H1 (cell line): ENCODE data around the gene RNF224. TPM values are rescaled to one million over a fixed set of nuclear protein-coding genes. Genes with fewer than 3 reads are reported as not detected.

ENCODE experiments used
- ATF2 ChIP-seq: IDR thresholded peaks from 2 replicates; pipeline ENCODE4 v1.6.1; 2012; ENCODE audit warnings: low read length, inconsistent platforms
- ATF3 ChIP-seq: IDR thresholded peaks from 2 replicates; pipeline ENCODE4 v1.6.1; 2011; ENCODE audit warnings: low read depth, mild to moderate bottlenecking, low read length; ENCODE audit not compliant: insufficient read depth
- BCL11A ChIP-seq, 2 experiments: IDR thresholded peaks; one replicate each; pipeline ENCODE4 v1.6.1; 2011; ENCODE audit warnings: low read depth in 2 of 2, low read length in 2 of 2, mild to moderate bottlenecking in 2 of 2
- CHD1 ChIP-seq: IDR thresholded peaks from 2 replicates; pipeline ENCODE4 v1.6.1; 2012; ENCODE audit warnings: low read depth, low read length, improper control_type of control experiment
- HDAC2 ChIP-seq, 2 experiments: fragments of 300-600 bp in 1 of 2; sonication (generic) in 1 of 2; IDR thresholded peaks; 2 replicates each; pipeline ENCODE4 v1.6.1; 2011 to 2012; ENCODE audit warnings: low read depth in 2 of 2, low read length in 2 of 2, mild to moderate bottlenecking in 2 of 2, moderate library complexity in 2 of 2, borderline replicate concordance in 1 of 2, inconsistent platforms in 1 of 2
- JUN ChIP-seq: IDR thresholded peaks from 2 replicates; pipeline ENCODE4 v1.6.1; 2011; ENCODE audit warnings: low read depth, mild to moderate bottlenecking, improper control_type of control experiment, low read length
- JUND ChIP-seq: IDR thresholded peaks from 2 replicates; pipeline ENCODE4 v1.6.1; 2011; ENCODE audit warnings: mild to moderate bottlenecking, improper control_type of control experiment, low read length
- NRF1 ChIP-seq: IDR thresholded peaks from 2 replicates; pipeline ENCODE4 v1.6.1; 2011; ENCODE audit warnings: mild to moderate bottlenecking, low read depth, low read length, improper control_type of control experiment
- PHF8 ChIP-seq: fragments of 200-600 bp; sonication (generic); conservative IDR thresholded peaks from 2 replicates; pipeline ENCODE4 v1.7.1; 2012; ENCODE audit warnings: low read depth, mild to moderate bottlenecking, inconsistent platforms, low read length, moderate library complexity
- RAD21 ChIP-seq, 2 experiments: IDR thresholded peaks in 1 of 2; conservative IDR thresholded peaks in 1 of 2; 2 replicates each; pipeline ENCODE4 v1.6.1; 2011; ENCODE audit warnings: low read depth in 2 of 2, low read length in 2 of 2, improper control_type of control experiment in 1 of 2, inconsistent platforms in 1 of 2, mild to moderate bottlenecking in 1 of 2, moderate library complexity in 1 of 2
- RBBP5 ChIP-seq: IDR thresholded peaks from 2 replicates; pipeline ENCODE4 v1.7.1; 2012; ENCODE audit warnings: low read depth, mild to moderate bottlenecking, inconsistent platforms, low read length, moderate library complexity, borderline replicate concordance
- RNF2 ChIP-seq: fragments of 200-900, 300-1000 bp; sonication (generic); IDR thresholded peaks from 2 replicates; pipeline ENCODE4 v1.7.1; 2016; ENCODE audit warnings: borderline replicate concordance, low read depth, mild to moderate bottlenecking, antibody characterized with exemption, low read length; ENCODE audit not compliant: poor library complexity, severe bottlenecking; ENCODE audit errors: missing control alignments
- SIN3A ChIP-seq, 2 experiments: IDR thresholded peaks in 1 of 2; conservative IDR thresholded peaks in 1 of 2; 2 replicates each; pipeline ENCODE4 v1.6.1; 2011 to 2012; ENCODE audit warnings: low read length in 2 of 2, improper control_type of control experiment in 1 of 2, low read depth in 1 of 2, mild to moderate bottlenecking in 1 of 2
- SIRT6 ChIP-seq: IDR thresholded peaks from one replicate; pipeline ENCODE4 v1.7.1; 2012; ENCODE audit warnings: low read length, inconsistent platforms
- SRF ChIP-seq: IDR thresholded peaks from 2 replicates; pipeline ENCODE4 v1.6.1; 2011; ENCODE audit warnings: mild to moderate bottlenecking, low read depth, low read length, moderate library complexity
- USF2 ChIP-seq: IDR thresholded peaks from 2 replicates; pipeline ENCODE4 v1.6.1; 2011; ENCODE audit warnings: low read length, improper control_type of control experiment
- YY1 ChIP-seq: IDR thresholded peaks from 2 replicates; pipeline ENCODE4 v1.6.1; 2011; ENCODE audit warnings: low read depth, mild to moderate bottlenecking, low read length
- ZNF274 ChIP-seq: IDR thresholded peaks from 2 replicates; pipeline ENCODE4 v1.7.0; 2012; ENCODE audit warnings: low read length, borderline replicate concordance; ENCODE audit errors: extremely low read depth
- polyA plus RNA-seq, 7 experiments: library from polyadenylated mRNA; depleted of rRNA in 3 of 7; stranded (reverse) in 5 of 7; unstranded in 2 of 7; fragments of >200 nt in 5 of 7; fragments of 200-250 nt in 2 of 7; gene quantifications; 1 replicate in 5 of 7; 2 replicates in 1 of 7; 4 replicates in 1 of 7; pipeline versions ENCODE4 v1.2.1 to v1.2.3, GENCODE V29; 2011 to 2013; ENCODE audit warnings: missing spikeins in 2 of 7, mixed read lengths in 2 of 7
- total RNA-seq: library from RNA; stranded (reverse); fragmentation: NEBNext Ultra II Directional; extraction: Animal tissue kit (Norgen Biotek cat#: 25700); gene quantifications from 2 replicates; pipeline ENCODE4 v1.2.1, GENCODE V29; 2021

RNF224 gene
- total and polyA plus RNA-seq, 2 of the 8 experiments (the other 6 are each of a cell fraction or from before 2014, with no cell fraction given), result 0.24 TPM; not detected in 1

- TF ChIP-seq SRF (0 out of 2 replicates have a peak, but pooled peaks have one; percentile 13), ATF2 (no peak), SIN3A (conservative IDR thresholded peaks at IDR 0.05 in 1 of 2, IDR thresholded peaks at IDR 0.05 in 1 of 2; ENCODE audit: low read depth in 1 of 2, low read length in 2 of 2) (peak in 1 of 2 experiments; percentile 87; a peak in 1 of 4 replicates), YY1 (no peak; the same call in 1 of the 2 replicates), ATF3 (no peak), RNF2 (no peak), PHF8 (peak; percentile 89), HDAC2 (IDR thresholded peaks at IDR 0.05; ENCODE audit: borderline replicate concordance in 1 of 2, low read depth in 2 of 2, low read length in 2 of 2) (0 out of 4 replicates have a peak, but pooled peaks of 1 of the 2 experiments have one; percentile 23), BCL11A (IDR thresholded peaks at IDR 0.05; ENCODE audit: low read depth in 2 of 2, low read length in 2 of 2) (no peak), JUN (no peak), RBBP5 (peak; percentile 32; the same call in 1 of the 2 replicates), NRF1 (peak; percentile 52), RAD21 (IDR thresholded peaks at IDR 0.05 in 1 of 2, conservative IDR thresholded peaks at IDR 0.05 in 1 of 2; ENCODE audit: low read depth in 2 of 2, low read length in 2 of 2) (no peak), JUND (no peak), CHD1 (no peak), SIRT6 (no peak), USF2 (no peak), ZNF274 (no peak)
Measured at GRCh38 chr9:137254624-137255447, 27.5 kb downstream of the RNF224 start, which contains the start of gene NELFB (continued).
